GM12872 (cell line): ENCODE measurements around the gene KRT6A.

ENCODE experiments used
- TF ChIP-seq, protein P1 (sequence below): IDR thresholded peaks from 3 replicates; pipeline ENCODE4 v1.5.1; 2011; ENCODE audit warnings: low read depth, mild to moderate bottlenecking, low read length, moderate library complexity; ENCODE audit not compliant: insufficient read depth

Gene KRT6A

DNA sequence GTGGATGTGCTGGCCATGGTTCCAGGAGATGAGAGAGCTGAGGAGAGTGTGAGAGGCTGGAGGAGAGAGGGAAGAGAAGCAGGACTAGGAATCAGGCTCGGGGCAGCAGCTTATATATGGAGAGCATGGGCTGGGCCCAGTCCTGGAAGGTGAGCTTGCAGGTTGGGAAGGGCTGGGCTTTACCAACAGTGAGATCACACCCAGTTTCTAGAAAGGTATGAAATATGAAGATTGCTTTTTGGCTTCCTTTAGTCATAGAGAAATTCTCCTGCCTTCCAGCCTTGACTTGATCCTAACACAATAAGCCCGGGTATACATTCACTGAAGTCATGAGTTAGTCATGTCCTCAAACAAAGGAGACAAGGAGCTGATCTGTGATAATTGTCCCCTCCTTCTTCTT is at the start of gene KRT6A:
TSS of gene KRT6A (minus strand) at position 86 of the 400 bp plus-strand sequence. CDS start at position 17, 69 bp downstream.
- TF ChIP-seq, protein P1, sequence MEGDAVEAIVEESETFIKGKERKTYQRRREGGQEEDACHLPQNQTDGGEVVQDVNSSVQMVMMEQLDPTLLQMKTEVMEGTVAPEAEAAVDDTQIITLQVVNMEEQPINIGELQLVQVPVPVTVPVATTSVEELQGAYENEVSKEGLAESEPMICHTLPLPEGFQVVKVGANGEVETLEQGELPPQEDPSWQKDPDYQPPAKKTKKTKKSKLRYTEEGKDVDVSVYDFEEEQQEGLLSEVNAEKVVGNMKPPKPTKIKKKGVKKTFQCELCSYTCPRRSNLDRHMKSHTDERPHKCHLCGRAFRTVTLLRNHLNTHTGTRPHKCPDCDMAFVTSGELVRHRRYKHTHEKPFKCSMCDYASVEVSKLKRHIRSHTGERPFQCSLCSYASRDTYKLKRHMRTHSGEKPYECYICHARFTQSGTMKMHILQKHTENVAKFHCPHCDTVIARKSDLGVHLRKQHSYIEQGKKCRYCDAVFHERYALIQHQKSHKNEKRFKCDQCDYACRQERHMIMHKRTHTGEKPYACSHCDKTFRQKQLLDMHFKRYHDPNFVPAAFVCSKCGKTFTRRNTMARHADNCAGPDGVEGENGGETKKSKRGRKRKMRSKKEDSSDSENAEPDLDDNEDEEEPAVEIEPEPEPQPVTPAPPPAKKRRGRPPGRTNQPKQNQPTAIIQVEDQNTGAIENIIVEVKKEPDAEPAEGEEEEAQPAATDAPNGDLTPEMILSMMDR, result no peak

DNA sequence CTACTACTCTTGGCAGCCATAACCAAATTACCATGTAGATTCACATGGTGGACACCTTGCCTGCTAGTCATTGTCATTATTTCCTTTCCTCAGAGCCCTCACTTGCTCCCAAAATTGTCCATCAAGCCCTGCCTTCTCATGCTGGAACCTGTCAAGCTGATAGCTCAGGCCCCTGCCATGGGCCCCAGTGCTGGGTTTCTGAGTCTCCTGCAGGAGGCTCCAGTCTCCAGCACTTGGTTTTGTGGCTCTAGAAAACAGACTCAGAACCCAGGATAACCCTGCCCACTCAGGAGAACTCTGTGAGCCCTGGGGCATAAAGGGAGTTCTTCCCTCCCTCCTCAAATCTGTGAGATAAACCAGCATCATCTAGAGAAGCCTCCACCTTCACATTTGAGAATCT is 49.1 kb upstream of the KRT6A start:
- TF ChIP-seq, protein P1, result no peak

DNA sequence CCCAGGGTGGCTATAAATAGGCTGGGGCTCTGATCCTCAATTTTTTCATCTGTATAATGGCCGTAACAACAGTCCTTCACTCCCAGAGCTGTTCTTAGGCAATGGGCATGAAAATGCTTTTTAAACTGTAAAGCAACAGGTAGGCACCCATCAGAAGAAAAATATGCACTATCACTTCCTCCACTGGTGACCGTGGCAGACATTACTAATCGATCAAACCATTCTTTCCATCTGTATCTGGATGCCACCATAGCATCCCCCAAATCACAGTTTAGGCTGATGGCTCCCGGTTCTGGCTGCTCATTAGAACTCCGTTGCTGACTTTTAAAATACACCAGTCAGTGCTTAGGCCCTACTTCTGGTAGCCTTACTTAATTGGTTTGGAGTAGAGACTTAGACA is 48.7 kb upstream of the KRT6A start:
- TF ChIP-seq, protein P1, result no peak

DNA sequence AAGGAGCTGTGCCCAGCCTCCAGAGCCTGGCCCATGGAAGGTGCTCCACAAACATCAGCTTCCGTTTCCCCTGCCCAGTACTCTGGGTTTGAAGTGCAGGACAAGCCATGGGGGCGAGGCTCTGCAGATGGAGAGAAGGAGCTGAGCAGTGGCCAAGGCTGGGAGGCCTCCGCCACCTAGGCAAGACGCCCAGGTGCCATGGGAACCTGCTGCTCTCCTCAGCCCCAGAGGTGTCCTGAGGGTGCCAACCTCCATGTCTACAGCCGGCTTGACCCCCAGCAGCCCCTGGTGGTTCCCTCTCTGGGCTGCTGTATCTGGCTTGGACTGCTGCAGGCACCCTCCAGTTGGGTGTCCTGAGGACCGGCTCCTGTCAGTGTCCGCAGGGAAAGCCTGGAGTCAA is 47.5 kb upstream of the KRT6A start:
- TF ChIP-seq, protein P1, result no peak

DNA sequence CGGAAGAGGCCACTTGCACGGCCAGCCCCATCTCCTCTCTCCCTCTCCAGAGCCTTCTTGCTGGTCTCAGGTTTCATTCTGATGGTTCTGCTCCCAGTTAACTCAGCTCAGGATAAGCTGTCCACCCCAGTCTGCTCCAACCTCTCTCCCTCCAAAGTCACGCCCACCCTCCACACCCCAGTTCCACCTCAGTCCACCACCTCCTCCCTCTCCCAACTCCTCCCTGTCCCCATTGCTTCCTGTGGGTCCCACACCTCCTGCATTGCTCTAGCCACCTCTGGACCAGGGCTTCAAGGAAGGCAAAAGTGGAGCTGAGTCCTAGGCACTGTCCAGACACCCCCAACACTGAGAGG is 46.7 kb upstream of the KRT6A start:
- TF ChIP-seq, protein P1, result no peak

DNA sequence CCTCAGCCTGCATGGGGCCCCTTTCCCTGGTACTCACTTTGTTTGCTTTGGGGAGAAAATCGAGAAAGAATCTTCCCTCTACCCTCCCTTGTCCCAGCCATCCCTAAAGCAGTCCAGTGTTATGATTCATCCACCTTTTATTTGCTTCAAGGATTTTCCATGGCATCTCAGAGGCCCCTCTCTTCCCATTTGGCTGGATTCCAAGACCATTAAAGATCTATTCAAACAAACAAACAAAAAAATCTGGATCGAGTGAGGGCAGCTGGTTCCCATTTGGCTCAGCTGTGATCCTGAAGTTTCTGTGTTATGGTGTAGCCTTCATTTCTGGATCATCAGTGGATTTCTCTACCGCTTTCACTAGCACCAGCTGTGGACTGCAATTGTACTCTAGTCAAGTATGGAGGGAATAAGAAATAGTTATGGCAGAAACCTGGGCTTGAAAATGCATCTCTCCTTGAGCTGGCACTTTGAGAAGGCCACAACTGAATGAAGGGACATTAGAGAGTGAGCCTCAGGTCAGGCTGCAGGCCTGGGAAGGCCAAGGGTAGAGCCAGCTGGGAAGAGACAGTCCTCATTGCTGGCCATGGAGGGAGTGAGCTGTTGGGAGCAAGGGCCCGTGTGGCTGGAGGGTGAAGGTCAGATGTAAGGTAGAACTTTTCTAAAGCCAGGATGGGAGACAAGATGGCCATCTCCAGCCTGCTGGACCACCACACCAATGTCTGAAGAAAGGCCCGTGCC is 46.2 kb upstream of the KRT6A start:
- TF ChIP-seq, protein P1, result no peak

DNA sequence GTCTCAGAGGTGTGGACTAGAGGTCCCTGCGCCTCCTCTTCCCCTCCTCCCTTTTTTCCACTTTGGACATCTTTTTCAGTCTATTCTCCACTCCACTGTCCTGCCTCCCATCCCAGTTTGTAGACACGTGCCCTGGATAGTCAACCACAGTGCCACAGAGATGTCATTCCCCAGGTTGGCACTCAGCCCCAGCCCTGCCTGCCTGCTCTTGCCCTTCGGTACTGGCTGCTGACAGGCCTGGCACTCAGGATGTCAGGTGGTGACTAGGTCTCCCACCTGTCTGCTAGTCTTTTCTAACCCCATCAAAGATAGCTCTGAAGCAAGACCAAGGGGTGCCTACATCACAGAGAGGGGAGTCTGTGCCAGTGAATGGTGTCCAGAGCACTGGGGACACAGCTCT is 44.0 kb upstream of the KRT6A start:
- TF ChIP-seq, protein P1, result no peak
